Naive B cell (primary cell): ENCODE results near the gene ILK. TPM values are rescaled to one million over a fixed set of nuclear protein-coding genes. Genes with fewer than 3 reads are reported as not detected.

Experiments
- polyA plus RNA-seq, 6 donors: library from polyadenylated mRNA; unstranded; fragments of 300-500 nt; fragmentation: Illumina TruSeq; gene quantifications; one replicate each; pipeline ENCODE4 v1.2.3, GENCODE V29; 2021; ENCODE audit warnings: low read depth in 6 of 6

The ILK gene
- polyA plus RNA-seq, 6 donors from 2014 or later = 49.8 to 87.8 (median 73.8) TPM

Other genes with a start within 250 kb of the ILK start
- gene SMPD1, start 213.3 kb upstream of the ILK start, polyA plus RNA-seq = 10 to 100 TPM in 3 of 6 donors, 1 to 10 TPM in 3; 6.9 to 14.2 (median 9.9) TPM
- 10 to 100 TPM in 5 of 6 donors, 1 to 10 TPM in 1; 9.4 to 40.0 (median 28.0) TPM for gene APBB1, start 184.7 kb upstream of the ILK start, polyA plus RNA-seq
- gene HPX, start 162.8 kb upstream of the ILK start, polyA plus RNA-seq = under 1 TPM in 2 of 6 donors, not detected in 4; 0.19 to 0.95 TPM
- gene TRIM3, start 129.8 kb upstream of the ILK start, polyA plus RNA-seq = 1 to 10 TPM in 4 of 6 donors, under 1 TPM in 2; 0.88 to 2.7 (median 1.8) TPM
- 10 to 100 TPM; 22.9 to 37.3 (median 29.7) TPM for gene ARFIP2, start 122.4 kb upstream of the ILK start, polyA plus RNA-seq
- gene TIMM10B, start 122.3 kb upstream of the ILK start, polyA plus RNA-seq = 10 to 100 TPM; 22.0 to 43.4 (median 30.4) TPM
- 1 to 10 TPM in 5 of 6 donors, under 1 TPM in 1; 0.90 to 2.6 (median 1.7) TPM for gene DNHD1, start 106.5 kb upstream of the ILK start, polyA plus RNA-seq
- gene RRP8, start 158 bp upstream of the ILK start, polyA plus RNA-seq = 10 to 100 TPM; 13.7 to 33.8 (median 18.6) TPM
- gene TAF10, start 8.4 kb downstream of the ILK start, polyA plus RNA-seq = 100 to 1,000 TPM; 203 to 344 (median 273) TPM
- gene TPP1, start 15.6 kb downstream of the ILK start, polyA plus RNA-seq = 100 to 1,000 TPM; 146 to 198 (median 176) TPM
- gene DCHS1, start 52.0 kb downstream of the ILK start, polyA plus RNA-seq = under 1 TPM in 5 of 6 donors, not detected in 1; 0.07 to 0.85 (median 0.19) TPM
- gene MRPL17, start 79.6 kb downstream of the ILK start, polyA plus RNA-seq = 10 to 100 TPM in 5 of 6 donors, 1 to 10 TPM in 1; 9.7 to 16.0 (median 11.7) TPM
- gene OR2AG2, start 168.2 kb downstream of the ILK start, polyA plus RNA-seq = not detected
- not detected for gene OR2AG1, start 179.2 kb downstream of the ILK start, polyA plus RNA-seq
- not detected for gene OR6A2, start 195.9 kb downstream of the ILK start, polyA plus RNA-seq
- gene OR10A5, start 241.9 kb downstream of the ILK start, polyA plus RNA-seq = not detected